Cardiac fibroblast (primary cell): Measurements from ENCODE around the gene DRD2.

Experiments
- DNase-seq, 2 donors: peaks; one replicate each; pipeline versions ENCODE4 v3.0.0 to v3.0.0-alpha.2; 2010; ENCODE audit warnings: low read depth in 2 of 2
- H3K4me3 ChIP-seq, 2 donors: replicated peaks in 1 of 2; 1 replicate in 1 of 2; 2 replicates in 1 of 2; pipeline ENCODE4 v1.5.1; 2011; ENCODE audit warnings: low read depth in 2 of 2, low read length in 2 of 2, mild to moderate bottlenecking in 2 of 2, moderate library complexity in 1 of 2
- CTCF ChIP-seq: IDR thresholded peaks from one replicate; pipeline ENCODE4 v1.5.1; 2011; ENCODE audit warnings: low read depth, mild to moderate bottlenecking, low read length, inconsistent platforms

DRD2 gene

GRCh38 chr11:113454455-113454854 lies 20.7 kb downstream of the DRD2 start:
- DNase-seq: no peak
- H3K4me3 ChIP-seq: no peak overlapping the region
- no peak for TF ChIP-seq CTCF

- TF ChIP-seq CTCF: no peak
- no peak for DNase-seq
- no peak overlapping the region for H3K4me3 ChIP-seq
Measured at GRCh38 chr11:113449743-113450142, 25.5 kb downstream of the DRD2 start.

- TF ChIP-seq CTCF: no peak
- H3K4me3 ChIP-seq: no peak overlapping the region
- no peak for DNase-seq
Measured at GRCh38 chr11:113448316-113448677, 26.9 kb downstream of the DRD2 start.

GRCh38 chr11:113447621-113448315 lies 27.4 kb downstream of the DRD2 start:
- no peak for TF ChIP-seq CTCF
- peak; percentile 66 to 73 for DNase-seq
- H3K4me3 ChIP-seq: no peak overlapping the region

- no peak for TF ChIP-seq CTCF
Measured at GRCh38 chr11:113446938-113447337, 28.3 kb downstream of the DRD2 start.

GRCh38 chr11:113446112-113446511 lies 29.1 kb downstream of the DRD2 start:
- no peak for TF ChIP-seq CTCF
- peak; percentile 50 to 59 for DNase-seq
- H3K4me3 ChIP-seq: no peak overlapping the region

More at GRCh38 chr11:113446938-113447337, 28.3 kb downstream of the DRD2 start:
- H3K4me3 ChIP-seq: no peak overlapping the region
- no peak for DNase-seq
